Measurements from ENCODE around the gene CKM. TPM values are rescaled to one million over a fixed set of nuclear protein-coding genes. Genes with fewer than 3 reads are reported as not detected.
"Not testable (repeated sequence)": the region's sequence is repeated elsewhere in the genome, so short reads cannot be mapped to it uniquely, and the experiment has no call there.

CKM gene
- total RNA-seq, 3 donors from 2014 or later: not detected

DNA sequence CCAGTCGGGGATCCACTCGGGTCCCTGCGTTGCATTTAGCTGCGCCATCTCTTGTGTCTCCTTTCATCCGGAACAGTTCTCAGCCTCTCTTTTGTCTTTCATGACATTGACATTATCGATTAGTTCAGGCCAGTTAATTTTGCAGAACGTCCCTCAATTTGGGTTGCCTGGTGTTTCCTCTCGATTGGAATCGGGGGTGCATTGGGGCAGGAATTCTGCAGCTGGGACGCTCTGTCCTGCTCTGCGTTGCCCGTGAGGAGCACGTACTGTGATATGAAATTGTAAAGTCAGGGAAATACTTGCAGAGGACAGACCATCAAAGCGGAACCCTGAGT is 49.2 kb downstream of the CKM start:
- intact Hi-C loops (cut with DNase I; ENCODE audit: low total_unique reads): no loop called here
- Histone ChIP-seq H3K9me3 (no peaks in the 10 kb centered on the region), H3K36me3 (no peaks in the 10 kb centered on the region), H3K4me1 (no peaks in the 10 kb centered on the region), H3K27me3 (no peaks in the 10 kb centered on the region), H3K27ac (no peak overlapping the region), H3K4me3 (no peak overlapping the region)
- TF ChIP-seq POLR2AphosphoS5 (IDR thresholded peaks at IDR 0.05): no peak
- TF ChIP-seq, protein P1, sequence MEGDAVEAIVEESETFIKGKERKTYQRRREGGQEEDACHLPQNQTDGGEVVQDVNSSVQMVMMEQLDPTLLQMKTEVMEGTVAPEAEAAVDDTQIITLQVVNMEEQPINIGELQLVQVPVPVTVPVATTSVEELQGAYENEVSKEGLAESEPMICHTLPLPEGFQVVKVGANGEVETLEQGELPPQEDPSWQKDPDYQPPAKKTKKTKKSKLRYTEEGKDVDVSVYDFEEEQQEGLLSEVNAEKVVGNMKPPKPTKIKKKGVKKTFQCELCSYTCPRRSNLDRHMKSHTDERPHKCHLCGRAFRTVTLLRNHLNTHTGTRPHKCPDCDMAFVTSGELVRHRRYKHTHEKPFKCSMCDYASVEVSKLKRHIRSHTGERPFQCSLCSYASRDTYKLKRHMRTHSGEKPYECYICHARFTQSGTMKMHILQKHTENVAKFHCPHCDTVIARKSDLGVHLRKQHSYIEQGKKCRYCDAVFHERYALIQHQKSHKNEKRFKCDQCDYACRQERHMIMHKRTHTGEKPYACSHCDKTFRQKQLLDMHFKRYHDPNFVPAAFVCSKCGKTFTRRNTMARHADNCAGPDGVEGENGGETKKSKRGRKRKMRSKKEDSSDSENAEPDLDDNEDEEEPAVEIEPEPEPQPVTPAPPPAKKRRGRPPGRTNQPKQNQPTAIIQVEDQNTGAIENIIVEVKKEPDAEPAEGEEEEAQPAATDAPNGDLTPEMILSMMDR (IDR thresholded peaks at IDR 0.05): no peak
- no peak for DNase-seq (ENCODE audit: low spot score in 2 of 2)

GRCh38 chr19:45271735-45272108 is 51.0 kb downstream of the CKM start:
- Histone ChIP-seq H3K27me3 (no peaks in the 10 kb centered on the region), H3K27ac (no peak overlapping the region), H3K4me1 (no peaks in the 10 kb centered on the region), H3K4me3 (no peak overlapping the region), H3K36me3 (no peaks in the 10 kb centered on the region), H3K9me3 (no peaks in the 10 kb centered on the region)
- TF ChIP-seq, protein P1 (IDR thresholded peaks at IDR 0.05): no peak
- TF ChIP-seq POLR2AphosphoS5 (IDR thresholded peaks at IDR 0.05) (no peak), POLR2A (IDR thresholded peaks at IDR 0.05) (no peak)
- intact Hi-C loops (cut with DNase I; ENCODE audit: low total_unique reads): no loop called here
- DNase-seq (ENCODE audit: low spot score in 2 of 2): no peak

GRCh38 chr19:45271098-45271734 is 51.5 kb downstream of the CKM start:
- no peaks in the 10 kb centered on the region for H3K27me3 ChIP-seq
- intact Hi-C loops (cut with DNase I; ENCODE audit: low total_unique reads): no loop called here
- no peak overlapping the region for H3K4me3 ChIP-seq
- no peaks in the 10 kb centered on the region for H3K9me3 ChIP-seq
- TF ChIP-seq POLR2AphosphoS5 (IDR thresholded peaks at IDR 0.05) (no peak), POLR2A (IDR thresholded peaks at IDR 0.05) (no peak)
- TF ChIP-seq, protein P1 (IDR thresholded peaks at IDR 0.05): no peak
- no peak for DNase-seq (ENCODE audit: low spot score in 2 of 2)
- H3K36me3 ChIP-seq: no peaks in the 10 kb centered on the region
- H3K4me1 ChIP-seq: no peaks in the 10 kb centered on the region
- H3K27ac ChIP-seq: no peak overlapping the region

- H3K9me3 ChIP-seq; H3K4me3 ChIP-seq; H3K27ac ChIP-seq; H3K36me3 ChIP-seq; H3K27me3 ChIP-seq; DNase-seq (ENCODE audit: low spot score in 2 of 2); H3K4me1 ChIP-seq; intact Hi-C loops (cut with DNase I; ENCODE audit: low total_unique reads): not testable (repeated sequence)
These were observed 52.7 kb downstream of the CKM start for GRCh38 chr19:45269939-45270338.

GRCh38 chr19:45267296-45267695 is 55.4 kb downstream of the CKM start:
- intact Hi-C loops (cut with DNase I; ENCODE audit: low total_unique reads): no loop called here
- H3K27ac ChIP-seq: no peak overlapping the region
- H3K36me3 ChIP-seq: no peaks in the 10 kb centered on the region
- no peak for DNase-seq (ENCODE audit: low spot score in 2 of 2)
- H3K4me3 ChIP-seq: no peak overlapping the region
- H3K27me3 ChIP-seq: no peaks in the 10 kb centered on the region
- TF ChIP-seq POLR2AphosphoS5 (IDR thresholded peaks at IDR 0.05) (no peak), POLR2A (IDR thresholded peaks at IDR 0.05) (no peak)
- TF ChIP-seq, protein P1 (IDR thresholded peaks at IDR 0.05): no peak
- no peaks in the 10 kb centered on the region for H3K9me3 ChIP-seq
- H3K4me1 ChIP-seq: no peaks in the 10 kb centered on the region

- Histone ChIP-seq H3K27me3 (no peaks in the 10 kb centered on the region), H3K36me3 (no peaks in the 10 kb centered on the region), H3K9me3 (no peaks in the 10 kb centered on the region), H3K27ac (no peak overlapping the region), H3K4me3 (no peak overlapping the region), H3K4me1 (no peaks in the 10 kb centered on the region)
- DNase-seq (ENCODE audit: low spot score in 2 of 2): no peak
- TF ChIP-seq, protein P1 (IDR thresholded peaks at IDR 0.05): no peak
- TF ChIP-seq POLR2A (IDR thresholded peaks at IDR 0.05) (no peak), POLR2AphosphoS5 (IDR thresholded peaks at IDR 0.05) (no peak)
- intact Hi-C loops (cut with DNase I; ENCODE audit: low total_unique reads): no loop called here
These were observed 57.3 kb downstream of the CKM start for GRCh38 chr19:45265375-45265774.
